SH-SY5Y (cell line): Measurements from ENCODE around the gene BLMH.

Source experiments
- GATA2 ChIP-seq: IDR thresholded peaks from 2 replicates; pipeline ENCODE4 v1.6.1; 2011; ENCODE audit warnings: mild to moderate bottlenecking, low read depth, low read length
- GATA3 ChIP-seq: IDR thresholded peaks from 2 replicates; pipeline ENCODE4 v1.6.1; 2011; ENCODE audit warnings: low read depth, mild to moderate bottlenecking, low read length, moderate library complexity

- no peak for TF ChIP-seq GATA3
- no peak for TF ChIP-seq GATA2
Observed at GRCh38 chr17:30219833-30220232, 71.9 kb downstream of the BLMH start.
